ENCODE data around the gene SEPTIN2.

DNA sequence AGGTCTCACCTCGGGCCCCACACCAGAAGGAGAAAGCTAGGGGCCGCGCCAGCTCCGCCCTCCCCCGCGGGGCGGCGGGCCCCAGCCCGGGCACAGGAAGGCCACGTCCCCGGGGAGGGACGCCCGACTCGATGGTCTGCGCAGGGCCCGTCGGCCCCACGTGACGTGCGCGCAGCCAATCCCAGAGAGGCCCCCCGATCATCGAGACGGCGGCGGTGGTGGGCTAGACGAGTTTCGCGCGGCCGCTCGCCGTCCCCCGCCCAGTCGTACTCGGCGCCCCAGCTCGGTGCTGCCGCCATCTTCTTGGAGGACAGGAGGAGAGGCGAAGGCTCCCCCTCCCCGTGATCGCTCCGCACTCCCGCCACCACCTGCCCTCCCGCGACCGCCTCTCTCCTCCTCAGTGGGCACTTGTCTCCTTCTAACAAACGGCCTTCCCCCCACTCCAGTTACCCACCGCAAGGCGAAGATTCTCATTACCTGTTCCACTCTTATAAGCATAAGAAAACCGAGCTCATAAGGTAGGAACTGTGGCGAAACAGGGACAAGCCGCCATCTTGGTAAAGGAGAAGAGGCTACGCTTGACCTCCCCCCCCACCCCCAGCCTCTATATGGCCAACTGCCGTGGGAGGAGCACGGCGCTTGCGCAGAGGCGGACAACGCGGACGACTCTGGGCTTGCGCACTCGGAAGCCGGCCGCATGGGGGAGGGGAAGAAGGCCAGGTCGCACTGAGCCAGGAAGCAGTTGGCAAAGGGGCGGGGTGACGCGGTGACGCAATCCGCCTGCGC, 439 bp upstream of the SEPTIN2 start, which contains the start of gene HDLBP:
- TF ChIP-seq ATF6 (CRISPR knock-in tag; IDR thresholded peaks at IDR 0.05) (no peak), CTCF (IDR thresholded peaks at IDR 0.05) (no peak), OVOL2 (CRISPR knock-in tag; IDR thresholded peaks at IDR 0.05; ENCODE audit: borderline replicate concordance) (no peak), CREB1 (CRISPR knock-in tag; IDR thresholded peaks at IDR 0.05) (no peak), MAX (CRISPR knock-in tag; IDR thresholded peaks at IDR 0.05) (peak; percentile 81), TEAD1 (CRISPR knock-in tag; IDR thresholded peaks at IDR 0.05) (peak; percentile 68; the same call in 1 of the 2 replicates), SMAD4 (CRISPR knock-in tag; IDR thresholded peaks at IDR 0.05) (no peak), ESRRA (CRISPR knock-in tag; IDR thresholded peaks at IDR 0.05; ENCODE audit: borderline replicate concordance) (no peak), E2F1 (CRISPR knock-in tag; IDR thresholded peaks at IDR 0.05) (no peak), E2F5 (CRISPR knock-in tag; IDR thresholded peaks at IDR 0.05) (peak; percentile 77; the same call in 1 of the 2 replicates), JUN (CRISPR knock-in tag; IDR thresholded peaks at IDR 0.05) (no peak), NR3C1 (CRISPR knock-in tag; conservative IDR thresholded peaks at IDR 0.05; ENCODE audit: low read depth) (no peak)
- TF ChIP-seq, protein P1, sequence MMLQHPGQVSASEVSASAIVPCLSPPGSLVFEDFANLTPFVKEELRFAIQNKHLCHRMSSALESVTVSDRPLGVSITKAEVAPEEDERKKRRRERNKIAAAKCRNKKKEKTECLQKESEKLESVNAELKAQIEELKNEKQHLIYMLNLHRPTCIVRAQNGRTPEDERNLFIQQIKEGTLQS (CRISPR knock-in tag; conservative IDR thresholded peaks at IDR 0.05): no peak
